Activated CD4-positive, alpha-beta T cell treated with anti-CD3 and anti-CD28 coated beads, Interleukin-2, amount 50 U/mL, for 1 hour (primary cell): Measurements from ENCODE around the gene VWCE.
"Not testable (repeated sequence)": the region's sequence is repeated elsewhere in the genome, so short reads cannot be mapped to it uniquely, and the experiment has no call there.

ENCODE experiments used
- DNase-seq: peaks from one replicate; pipeline ENCODE4 v3.0.0-alpha.2; 2020

Gene VWCE

DNA sequence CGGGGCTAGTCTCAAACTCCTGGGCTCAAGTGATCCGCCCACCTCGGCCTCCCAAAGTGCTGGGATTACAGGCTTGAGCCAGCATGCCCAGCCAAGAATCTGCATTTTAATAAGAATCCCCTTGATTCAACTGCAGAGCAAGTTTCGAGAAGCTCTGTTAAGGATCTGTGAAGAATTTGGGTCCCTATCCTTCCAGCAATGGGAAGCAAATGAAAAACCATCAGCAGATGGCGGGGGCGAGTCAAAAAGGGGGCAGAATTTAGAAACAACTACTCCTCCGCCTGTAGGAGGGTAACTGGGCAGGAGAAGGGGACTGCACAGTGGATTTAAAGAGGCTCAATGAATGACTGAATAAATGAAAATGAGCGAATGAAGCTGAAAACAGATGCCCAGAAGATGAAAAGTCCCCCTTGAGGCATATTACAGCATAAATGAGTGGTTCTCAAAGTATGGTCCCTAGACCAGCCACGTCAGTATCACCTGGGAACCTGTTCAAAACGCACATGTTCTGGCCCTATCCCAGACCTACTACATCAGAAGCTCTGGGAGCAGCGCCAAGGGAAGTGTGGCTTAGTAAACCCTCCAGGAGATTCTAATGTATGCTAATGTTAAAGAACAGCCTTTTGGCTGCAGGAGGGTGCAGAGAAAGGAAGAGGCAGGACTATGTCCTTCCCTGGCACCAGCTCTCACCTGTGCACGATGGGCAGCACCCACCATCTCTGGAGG is 15.0 kb downstream of the VWCE start:
- no peak for DNase-seq

DNA sequence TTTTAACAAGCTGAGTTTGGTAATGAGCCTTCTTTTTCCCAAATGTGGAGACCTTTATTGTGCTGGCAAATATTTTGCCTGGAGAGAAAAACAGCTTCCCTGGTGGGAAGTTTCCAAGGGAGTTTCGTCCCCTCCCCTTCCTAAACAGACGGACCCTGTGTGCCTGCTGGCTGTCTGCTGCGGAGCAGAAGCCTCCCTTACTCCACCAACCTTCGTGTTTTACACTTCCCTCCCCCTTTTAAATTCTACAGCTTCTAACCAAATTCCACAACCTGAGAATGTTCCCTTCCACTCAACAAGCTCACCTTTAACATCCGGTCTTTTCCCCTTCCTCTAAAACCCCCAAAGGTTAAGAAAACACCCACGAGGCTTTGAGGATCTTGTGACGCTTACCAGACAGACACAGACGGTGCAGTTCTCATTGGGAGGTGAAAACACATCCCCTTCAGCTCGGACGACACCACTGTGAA is 17.1 kb downstream of the VWCE start:
- DNase-seq, result no peak

DNA sequence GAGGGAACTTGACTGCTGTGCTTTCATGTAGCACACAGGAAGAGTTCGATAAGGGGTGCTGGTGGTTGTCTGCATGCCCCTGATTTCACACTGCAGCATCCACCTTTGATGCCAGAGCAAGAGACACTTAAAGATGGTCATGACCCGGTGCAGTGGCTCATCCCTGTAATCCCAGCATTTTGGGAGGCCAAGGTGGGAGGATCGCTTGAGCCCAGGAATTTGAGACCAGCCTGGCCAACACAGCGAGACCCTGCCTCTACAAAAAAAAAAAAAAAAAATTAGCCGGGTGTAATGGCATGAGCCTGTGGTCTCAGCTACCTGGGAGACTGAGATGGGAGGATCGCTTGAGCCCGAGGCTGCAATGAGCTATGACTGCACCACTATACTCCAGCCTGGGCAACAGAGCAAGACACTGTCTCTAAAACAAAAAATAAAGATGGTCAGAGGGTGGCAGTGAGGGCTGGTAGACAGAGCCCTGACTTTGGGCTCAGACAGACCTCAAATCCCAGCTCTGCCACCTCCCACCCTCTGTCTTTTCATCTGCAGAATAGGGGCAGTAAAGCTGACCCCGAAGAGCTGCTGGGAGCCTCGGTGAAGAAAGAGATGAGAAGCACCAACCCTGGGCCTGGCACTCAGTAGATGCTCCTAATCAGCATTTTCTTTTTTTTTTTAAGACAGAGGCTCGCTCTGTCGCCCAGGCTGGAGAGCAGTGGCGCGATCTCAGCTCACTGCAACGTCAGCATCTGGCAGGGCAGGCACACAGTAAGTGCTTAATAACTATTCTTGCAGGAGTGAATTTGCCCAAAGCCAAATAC is 17.7 kb downstream of the VWCE start:
- no peak for DNase-seq

- DNase-seq, result no peak
Measured at GRCh38 chr11:61275191-61275590, 19.9 kb downstream of the VWCE start.

DNA sequence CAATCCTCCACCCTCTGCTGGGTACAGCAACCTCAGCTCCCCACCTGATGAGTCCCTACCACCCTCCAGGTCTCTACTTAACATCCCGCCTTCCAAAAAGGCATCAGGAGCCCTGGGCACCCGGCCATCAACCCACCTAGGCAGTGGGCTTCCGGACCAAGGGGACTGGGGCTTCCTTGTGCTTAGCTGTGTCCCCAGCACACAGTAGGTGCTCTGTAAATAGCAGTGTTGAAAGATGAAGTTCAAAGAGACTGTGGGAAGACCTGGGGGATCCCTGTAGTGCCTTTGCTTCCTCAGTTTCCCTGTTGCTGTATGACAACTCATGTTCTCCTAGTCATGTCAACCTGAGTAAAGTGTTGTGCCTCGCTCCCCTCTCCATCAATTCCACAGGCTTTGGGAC is 21.0 kb downstream of the VWCE start:
- no peak for DNase-seq

DNA sequence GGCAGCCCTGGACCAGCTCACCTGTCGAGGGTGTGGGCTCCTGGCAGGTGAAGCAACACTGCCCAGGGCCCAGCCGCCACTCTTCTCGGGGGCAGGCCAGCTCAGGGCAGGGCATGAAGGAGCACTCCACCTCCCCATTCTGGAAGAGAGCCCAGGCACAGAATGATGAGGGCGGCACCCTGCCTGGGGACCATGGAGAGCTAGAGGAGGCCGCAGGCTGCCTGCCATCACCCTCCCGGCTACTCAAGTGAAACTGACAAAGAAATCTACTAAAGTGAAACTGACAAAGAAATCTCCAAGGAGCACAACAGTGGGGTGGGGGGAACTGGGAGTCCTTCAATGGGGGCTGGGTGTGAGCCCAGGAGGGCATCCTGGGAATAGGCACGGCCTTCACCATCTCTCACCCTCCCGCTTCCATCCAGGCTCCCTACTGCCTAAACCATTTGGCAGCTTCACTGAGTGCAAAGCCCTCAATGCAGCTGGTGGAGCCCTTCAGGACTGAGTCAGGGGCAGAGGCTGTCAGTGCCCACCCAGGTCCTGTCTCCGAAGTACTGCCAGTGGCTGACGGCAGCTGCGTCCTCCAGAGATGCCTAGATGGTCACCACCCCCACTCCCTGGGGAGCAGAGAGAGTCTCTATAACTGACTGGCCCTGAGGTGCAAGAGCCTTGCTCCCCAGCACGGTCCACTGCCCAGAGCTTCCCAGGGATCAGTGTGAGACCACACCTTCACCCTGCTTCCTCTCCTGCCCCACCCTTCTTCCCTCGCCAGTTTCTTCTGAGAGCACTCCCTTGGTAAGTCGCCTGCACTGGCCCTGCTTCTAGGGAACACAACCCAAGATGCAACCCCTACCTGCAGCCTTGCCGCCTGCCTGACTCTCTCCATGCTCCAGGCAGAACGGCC is 21.7 kb downstream of the VWCE start:
- no peak for DNase-seq

GRCh38 chr11:61272731-61273130 is 22.4 kb downstream of the VWCE start:
- no peak for DNase-seq

- no peak for DNase-seq
Measured at GRCh38 chr11:61270354-61271076, 24.6 kb downstream of the VWCE start.

DNA sequence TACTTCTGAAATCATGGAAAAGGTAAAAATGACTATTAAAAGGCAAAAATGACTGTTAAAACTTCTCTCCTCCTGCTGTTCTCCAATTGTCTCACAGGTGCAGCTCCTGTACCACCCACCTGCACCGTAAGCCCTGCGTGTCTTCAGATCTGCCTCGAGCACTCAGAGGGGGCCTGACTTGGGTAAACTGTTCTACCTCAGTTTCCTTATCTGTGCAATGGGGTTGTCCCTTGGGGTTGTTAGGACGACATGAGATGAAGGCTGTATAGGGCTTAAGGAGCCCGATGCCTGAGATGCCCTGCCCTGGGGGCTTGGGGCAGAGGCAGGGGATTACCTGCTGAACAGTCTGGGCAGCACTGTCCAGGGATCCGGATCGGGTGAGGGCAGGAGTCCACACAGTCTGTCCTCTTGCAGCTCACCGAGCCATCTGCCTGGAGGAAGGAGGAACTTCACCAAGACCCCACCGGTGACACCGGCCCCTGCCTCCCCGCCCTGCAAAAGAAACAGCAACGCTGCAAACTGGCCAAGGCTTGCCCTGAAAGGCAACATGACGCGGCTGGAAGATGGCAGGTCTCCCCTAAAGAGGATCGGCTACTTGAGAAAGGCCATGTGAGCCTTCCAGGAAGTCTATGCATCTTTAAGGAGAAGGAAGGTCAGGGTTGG is 26.4 kb downstream of the VWCE start:
- no peak for DNase-seq

GRCh38 chr11:61267437-61267841 is 27.7 kb downstream of the VWCE start:
- DNase-seq, result no peak

GRCh38 chr11:61266602-61267001 is 28.5 kb downstream of the VWCE start:
- no peak for DNase-seq

DNA sequence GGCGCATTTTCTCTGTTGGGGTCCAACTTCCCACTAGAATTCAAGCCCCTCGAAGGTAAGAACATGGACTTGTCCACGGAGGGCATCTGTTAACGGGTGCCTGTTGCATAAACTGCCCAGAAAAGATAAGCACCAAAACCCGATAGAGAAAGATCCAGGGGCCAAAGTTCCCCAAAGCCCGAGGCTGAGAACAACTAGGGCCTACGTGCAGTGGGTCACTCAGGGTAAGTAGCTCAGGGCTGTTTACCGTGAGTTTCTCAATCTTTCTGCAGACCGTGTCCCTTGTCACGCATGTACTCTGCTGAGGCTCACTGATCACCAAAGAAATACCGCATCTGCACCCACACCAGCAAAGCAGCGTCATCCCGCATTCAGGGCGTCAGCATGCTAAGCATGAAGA is 29.8 kb downstream of the VWCE start:
- no peak for DNase-seq

DNA sequence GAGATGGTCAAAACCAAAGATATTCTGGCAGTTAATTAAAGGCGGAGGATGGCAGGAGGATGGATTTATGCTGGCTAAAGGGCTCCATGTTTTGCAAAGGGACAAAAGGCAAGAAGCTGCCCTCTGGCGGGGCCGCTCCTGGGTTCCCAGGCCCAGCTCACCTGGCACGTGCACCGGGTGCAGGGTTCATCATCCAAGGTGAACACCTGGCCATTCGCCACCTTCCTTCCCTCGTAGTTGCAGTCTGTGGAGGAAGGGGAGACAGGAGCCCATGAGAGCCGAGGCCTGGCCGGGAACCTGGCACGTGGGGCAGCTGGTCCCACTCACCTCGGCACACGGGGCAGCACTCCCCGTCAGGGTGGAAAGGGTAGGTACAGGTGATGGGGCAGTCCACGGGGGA is 30.3 kb downstream of the VWCE start:
- no peak for DNase-seq

GRCh38 chr11:61264371-61264770 is 30.7 kb downstream of the VWCE start:
- DNase-seq, result no peak

DNA sequence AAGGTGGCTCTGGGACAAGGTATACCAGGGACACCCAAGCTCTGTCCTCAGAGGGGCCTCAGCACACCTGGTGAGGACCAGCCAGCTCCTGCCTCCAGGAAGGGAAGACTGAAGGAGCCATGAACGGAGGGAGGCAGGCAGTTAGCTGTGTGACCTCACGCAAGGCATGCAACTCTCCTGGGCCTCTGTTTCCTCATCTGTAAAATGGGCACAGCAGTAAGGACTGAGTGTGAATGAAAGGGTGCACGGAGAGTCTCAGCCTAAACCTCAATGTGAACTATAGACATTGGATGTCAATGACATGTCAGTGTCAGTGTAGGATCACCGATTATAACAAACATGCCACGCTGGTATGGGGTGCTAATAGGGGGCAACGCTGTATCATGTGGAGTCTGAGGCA is 35.8 kb downstream of the VWCE start:
- no peak for DNase-seq

- DNase-seq, result no peak
Measured at GRCh38 chr11:61258546-61258945, 36.6 kb downstream of the VWCE start.

DNA sequence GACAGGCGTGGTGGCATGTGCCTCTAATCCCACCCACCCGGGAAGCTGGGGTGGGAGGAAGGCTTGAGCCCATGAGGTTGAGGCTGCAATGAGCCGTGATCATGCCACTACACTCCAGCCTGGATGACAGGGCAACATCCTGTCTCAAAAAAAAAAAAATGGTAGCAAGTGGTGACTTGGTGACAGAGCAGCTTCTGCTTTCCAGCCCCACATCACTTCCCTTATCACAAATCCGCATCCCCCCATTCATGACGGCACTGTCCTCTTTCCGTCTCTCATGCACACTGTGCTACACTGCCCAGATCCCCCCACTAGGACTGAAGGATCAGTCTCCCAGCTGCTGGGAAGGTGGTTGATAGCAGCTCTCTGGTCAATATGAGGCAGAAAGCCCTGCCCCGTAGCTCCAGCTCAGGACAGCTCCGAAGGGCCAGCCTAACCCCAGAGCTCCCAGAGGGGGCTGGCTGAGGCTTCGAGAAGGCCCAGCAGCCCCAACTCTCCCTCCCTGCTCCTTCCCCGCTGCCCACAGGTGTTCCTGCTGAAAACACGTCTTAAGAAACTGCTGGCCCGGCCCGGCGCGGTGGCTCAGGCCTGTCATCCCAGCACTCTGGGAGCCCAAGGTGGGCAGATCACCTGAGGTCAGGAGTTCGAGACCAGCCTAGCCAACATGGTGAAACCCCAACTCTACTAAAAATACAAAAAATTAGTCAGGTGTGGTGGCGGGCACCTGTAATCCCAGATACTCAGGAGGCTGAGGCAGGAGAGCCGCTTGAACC is 38.2 kb downstream of the VWCE start:
- no peak for DNase-seq

GRCh38 chr11:61254403-61255025 is 40.6 kb downstream of the VWCE start:
- DNase-seq, result peak; percentile 56

DNA sequence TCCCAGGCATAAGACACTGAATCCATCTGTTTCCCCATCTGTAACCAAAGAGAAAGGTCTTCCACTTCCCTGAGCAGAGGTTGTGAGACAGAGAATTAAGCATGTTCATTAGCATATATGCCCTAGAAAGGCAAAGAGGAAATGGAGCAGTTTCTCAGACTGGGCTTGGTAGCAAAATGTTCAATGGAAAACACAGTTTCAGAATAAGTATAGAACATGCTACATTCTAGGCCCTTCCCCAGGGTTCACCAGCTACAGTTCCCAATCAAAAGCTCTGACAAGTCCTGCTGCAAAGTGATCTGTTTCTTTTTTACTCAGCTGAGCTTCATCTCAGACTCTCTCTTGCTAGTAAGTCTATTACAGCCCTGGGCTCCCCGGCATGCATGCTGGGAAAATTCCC is 42.8 kb downstream of the VWCE start:
- not testable (repeated sequence) for DNase-seq
